Glomerular visceral epithelial cell (primary cell): ENCODE data around the gene NES.
A peak's percentile ranks its signal among the peaks of the same experiment; 100 is the strongest.

ENCODE experiments used
- DNase-seq: peaks from one replicate; pipeline ENCODE4 v3.0.0-alpha.2; 2016; ENCODE audit errors: extremely low spot score

Gene NES

GRCh38 chr1:156682166-156682890 is 5.1 kb upstream of the NES start:
- no peak for DNase-seq

- no peak for DNase-seq
Observed at GRCh38 chr1:156681196-156681960, 4.2 kb upstream of the NES start.

GRCh38 chr1:156680056-156680455 is 2.8 kb upstream of the NES start:
- no peak for DNase-seq

GRCh38 chr1:156677616-156678596 is 699 bp upstream of the NES start:
- peak; percentile 75 for DNase-seq

DNA sequence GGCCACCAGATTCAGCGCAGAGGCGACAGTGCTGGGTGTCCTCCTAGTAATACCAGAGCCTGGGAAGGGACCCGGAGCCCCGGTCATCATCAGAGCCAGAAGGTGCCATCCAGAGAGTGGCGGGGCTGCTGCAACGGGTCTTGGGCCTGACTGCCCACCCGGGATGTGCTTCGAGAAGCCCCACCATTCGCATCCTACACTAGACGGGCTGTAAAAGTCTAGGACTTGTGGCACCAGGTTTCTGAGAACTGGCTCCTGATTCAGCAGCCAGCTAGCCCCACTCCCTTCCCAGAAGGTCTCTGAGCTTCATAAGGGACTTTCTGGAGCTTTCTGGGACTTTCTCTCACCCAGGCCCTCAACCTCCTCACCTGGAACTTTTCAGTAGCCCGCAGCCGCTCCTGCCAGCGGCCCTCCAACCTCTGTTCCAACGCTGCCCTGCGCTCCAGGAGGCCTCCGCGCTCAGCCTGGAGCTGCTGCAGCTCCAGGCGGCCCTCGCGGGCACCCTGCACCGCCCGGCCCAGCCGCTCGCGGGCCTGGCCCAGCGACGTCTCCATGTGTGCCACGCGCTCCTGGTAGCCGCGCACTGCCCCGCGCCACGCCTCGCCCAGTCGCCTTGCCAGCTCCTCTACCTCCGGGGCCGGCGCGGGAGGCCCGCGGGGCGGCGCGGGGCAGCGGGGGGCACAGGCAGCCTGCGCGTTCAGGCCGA is 940 bp downstream of the NES start:
- no peak for DNase-seq

DNA sequence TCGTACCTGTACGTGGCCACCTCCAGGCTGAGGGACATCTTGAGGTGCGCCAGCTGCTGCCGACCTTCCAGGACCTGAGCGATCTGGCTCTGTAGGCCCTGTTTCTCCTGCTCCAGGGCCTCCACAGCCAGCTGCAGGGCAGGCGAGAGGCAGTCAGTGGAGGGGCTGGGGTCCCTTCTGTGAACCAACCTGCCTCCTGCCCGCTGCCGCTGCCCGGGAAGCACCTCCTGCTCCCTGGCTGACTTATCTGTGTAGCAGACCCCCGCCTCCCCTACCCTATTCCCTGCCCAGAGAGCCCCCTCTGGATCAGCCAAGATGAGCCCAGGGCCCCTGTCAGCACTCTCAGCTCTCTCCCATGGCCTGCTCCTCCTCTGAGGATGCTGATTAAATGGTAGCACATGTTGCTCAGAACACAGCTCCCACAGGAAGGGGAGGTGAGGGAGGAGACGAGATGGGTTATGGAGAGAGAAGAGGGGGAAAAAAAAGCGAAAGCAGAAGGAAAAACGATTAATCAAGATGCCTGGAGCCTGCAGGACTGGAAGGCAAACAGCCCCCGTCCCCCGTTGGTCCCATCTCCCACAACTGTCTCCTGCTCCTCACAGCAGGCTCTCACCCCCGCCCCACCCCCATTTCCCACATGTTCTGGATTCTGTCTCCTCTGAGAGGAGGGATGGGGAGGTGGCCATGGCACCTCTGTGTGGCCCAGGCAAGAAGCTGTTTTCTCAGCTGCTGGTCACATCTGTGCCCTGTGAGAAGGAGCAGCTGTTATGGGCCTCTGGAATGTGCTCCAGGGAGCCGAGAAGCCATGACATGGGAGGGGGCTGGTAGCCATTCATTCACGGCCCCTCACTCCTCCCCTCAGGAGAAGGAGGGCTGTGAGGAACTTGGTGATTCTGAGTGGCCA is 1.7 kb downstream of the NES start:
- no peak for DNase-seq

DNA sequence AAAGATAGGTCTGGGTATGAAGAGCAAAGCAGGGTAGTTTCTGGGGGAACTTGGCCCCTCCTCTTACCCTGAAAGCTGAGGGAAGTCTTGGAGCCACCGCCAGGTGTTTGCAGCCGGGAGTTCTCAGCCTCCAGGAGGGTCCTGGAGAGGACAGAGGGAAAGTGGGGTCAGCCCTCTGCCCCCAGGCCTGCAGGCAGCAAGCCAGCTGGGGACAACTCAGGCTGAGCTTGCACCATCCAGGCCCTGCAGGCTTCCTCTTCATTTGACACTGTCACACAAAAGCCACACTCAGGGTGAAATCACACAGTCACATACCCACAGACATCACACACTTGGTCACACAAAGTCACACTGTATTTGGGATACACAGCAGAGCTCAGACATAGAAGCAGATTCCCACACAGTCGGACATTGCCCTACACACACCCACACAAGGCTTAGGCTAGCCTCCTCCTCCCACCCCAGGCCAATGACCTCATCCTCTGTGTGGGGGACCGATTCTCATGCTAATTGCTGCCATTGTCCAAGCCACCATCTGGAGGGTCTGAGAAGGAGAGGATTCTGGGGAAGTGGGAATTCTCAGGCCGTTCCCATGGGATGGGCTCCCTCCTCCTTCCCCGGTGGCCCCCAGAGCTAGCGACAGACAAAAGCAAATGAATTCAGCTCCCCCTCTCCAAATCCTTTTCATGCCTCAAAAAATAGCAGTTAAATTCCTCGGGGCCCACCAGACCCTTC is 3.7 kb downstream of the NES start:
- DNase-seq = peak; percentile 51

DNA sequence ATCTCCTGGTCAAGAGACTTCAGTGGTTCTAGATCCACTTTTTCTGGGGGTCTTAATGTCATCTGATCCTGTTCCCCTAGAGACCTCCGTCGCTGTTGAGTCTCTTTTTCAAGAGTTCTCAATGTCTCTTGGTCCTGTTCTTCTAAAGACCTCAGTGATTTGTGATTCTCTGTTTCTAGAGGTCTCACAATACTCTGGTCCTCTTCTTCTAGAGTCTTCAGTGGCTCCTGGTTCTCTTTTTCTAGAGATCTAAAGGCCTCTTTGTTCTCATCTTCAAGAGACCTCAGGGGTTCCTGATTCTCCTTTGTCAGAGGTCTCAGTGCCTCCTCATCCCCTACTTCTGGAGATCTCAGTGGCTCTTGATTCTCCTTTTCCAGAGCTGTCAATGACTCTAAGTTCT is 5.4 kb downstream of the NES start:
- no peak for DNase-seq

DNA sequence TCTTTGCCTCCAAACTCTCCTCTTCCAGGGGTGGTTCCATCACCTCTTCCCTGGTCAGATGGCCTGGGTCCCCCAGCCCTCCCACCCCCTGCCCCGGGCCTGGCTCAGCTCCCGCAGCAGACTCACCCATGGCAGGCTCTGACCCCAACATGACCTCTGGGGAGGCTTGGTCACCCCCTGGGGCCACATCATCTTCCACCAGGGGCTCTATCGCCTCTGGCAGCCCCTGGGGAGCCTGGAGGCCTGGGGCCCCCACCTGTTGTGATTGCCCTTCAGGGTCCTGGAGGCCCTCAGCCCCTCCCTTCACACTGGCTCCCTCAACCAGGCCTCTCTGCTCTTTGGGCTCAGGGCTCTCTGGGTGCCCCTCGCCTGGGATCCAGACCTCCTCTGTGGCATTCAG is 6.4 kb downstream of the NES start:
- no peak for DNase-seq

DNA sequence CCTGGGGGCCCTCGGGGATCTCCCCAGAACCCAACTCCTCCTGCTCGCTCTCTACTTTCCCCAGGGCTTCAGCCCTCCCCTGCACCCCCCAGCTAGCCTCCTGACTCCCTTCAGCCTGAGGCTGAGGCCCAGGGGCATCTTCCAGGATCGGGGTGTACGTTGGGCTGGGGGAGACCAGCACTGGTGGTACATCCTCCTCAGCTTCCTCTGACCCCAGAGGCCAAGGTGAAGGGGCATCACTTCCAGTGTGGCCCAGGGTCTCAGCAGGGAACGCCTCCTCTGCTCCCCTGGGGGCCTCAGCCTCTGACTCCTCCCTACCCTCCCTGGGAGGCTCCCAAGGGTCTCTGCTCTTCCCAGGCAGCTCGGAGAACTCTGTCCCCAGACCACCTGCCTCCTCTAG is 6.8 kb downstream of the NES start:
- DNase-seq = no peak

- DNase-seq = no peak
Observed at GRCh38 chr1:156669794-156670193, 7.4 kb downstream of the NES start.

DNA sequence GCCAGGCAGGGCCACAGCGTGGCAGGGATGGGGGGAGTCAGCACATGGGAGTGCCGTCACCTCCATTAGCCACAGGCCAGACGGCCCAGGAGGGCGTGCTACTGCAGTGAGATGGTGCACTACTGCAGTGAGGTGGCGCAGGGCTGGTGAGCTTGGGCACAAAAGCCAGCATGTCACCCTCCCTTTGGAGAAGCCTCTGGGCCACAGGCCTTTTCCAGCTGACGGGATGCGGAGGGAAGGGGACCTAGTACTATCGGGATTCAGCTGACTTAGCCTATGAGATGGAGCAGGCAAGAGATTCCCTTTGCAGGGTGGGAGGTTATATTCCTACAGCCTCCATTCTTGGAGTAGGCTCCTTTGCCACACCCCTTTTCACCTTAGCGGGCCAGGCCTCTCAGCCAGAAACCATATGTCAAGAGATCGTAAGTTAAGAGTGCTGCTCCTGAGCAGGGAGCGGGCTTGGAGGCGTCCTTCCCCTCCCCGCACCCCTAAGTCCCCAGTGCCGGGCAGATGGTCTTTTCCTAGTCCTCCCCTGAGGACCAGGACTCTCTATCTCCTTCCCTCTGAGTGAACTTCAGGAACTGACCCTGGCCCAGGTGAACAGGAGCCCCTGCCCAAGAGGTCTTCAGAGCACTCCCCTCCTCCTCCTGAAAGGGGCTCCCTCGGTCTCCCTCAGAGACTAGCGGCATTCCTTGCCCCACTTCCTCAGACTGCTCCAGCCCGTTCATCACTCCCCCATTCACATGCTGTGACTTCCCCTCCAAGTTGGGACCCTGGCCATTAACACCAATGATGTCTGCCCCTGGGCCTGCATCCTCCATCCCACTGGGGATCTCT is 8.2 kb downstream of the NES start:
- DNase-seq = no peak

- no peak for DNase-seq
Observed at GRCh38 chr1:156667968-156668709, 9.1 kb downstream of the NES start.

DNA sequence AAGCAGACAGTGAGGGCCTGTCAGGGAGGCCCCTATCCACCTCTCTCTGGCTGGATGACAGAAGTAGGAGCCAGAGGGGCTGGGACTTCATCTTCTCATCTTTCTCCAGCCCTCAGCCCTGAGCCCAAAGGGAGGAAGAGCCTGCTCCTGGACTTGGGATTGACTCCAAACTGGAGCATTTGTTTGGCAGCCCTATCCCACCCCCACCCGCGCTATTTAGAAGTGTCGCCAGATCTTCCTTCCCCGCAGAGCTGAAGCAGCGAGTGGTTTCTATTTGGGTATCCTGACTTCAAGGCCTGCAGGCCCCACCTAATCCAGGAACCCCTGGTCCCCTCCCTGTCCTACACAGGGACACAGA is 9.6 kb downstream of the NES start:
- no peak for DNase-seq

DNA sequence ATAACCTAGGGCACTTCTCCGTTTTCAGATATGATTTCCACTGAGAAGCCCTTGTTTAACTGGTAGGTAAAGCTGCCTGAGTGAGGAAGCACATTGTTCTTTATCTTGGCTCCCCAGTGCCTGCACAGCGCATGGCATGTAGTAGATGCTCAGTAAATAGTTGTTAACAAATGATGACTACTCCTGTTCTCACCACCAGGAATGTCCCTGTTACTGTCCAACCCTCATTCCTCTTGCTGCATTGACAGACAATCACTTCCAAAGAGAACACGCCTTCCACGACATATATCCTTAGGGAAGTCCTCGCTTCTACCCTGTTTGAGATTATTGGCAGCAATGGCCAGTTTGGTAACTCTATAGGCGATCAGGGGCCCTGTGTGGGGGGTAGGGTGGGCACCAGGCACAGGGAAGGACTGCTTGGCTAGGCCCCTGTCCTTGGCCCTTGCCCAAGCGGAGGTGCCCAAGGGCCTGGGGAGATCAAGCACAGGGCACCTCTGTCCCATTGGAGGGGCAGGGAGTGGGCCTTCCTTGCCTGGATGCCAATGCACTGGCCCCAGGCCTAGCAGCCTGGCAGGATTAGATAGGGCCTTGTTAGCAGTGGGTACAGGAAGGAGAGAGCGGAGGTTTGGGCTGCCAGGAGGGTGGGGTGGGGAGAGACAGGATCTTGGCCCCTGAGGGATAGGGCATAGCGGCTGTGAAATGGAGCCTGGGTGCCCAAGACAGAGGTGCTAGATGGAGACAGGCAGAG is 10.2 kb downstream of the NES start:
- no peak for DNase-seq

DNA sequence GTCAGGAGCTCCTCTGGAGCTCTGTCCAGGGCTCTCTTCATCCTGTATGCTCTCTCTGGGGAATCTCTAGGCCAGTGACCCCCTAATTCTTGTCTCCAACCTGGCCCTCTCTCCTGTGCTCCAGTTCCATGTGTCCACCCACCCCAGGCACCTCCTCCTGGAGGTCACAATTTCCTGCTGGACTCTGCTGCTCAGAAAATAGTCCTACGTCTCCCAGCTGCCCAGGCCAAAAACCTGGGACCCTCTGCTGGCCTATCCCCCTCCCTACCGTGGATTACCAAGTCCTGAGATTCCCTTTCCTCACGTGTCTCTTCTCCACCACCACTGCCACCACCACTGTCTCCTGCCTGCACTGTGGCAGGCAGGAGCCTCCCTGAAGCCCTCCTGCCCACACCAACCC is 11.7 kb downstream of the NES start:
- DNase-seq = no peak

DNA sequence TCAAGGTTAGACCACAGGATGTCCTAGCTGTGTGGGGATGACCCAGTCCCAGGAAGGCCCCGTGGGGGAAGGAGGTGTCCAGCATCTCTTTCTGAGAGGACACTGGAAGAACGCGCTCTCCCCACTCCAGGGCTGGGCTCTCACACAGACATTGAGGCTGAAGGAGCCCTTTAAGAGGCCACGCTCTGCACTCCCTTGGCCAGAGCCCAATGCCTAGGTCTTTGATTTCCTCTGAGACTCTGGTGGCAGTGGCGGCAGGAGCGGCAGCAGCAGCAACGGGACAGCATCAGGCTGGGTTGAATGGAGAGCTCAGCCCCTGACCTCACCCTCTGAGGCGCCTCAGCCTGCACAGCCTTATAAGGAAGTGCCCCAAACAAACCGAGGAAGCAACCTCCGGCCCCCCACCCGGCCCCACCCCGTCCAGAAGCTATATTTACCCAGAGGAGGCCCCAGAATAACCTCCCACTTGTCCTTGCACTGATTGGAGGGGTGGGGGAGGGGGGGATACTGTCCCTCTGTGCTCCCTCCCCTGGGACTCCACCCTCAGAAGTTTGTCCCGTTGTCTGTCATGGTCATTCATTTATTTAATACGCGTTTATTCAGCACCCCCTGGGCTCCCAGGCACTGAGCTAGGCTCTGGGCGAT is 12.3 kb downstream of the NES start:
- peak; percentile 20 for DNase-seq
